Uterus (tissue), 4 donors: ENCODE results near the gene SMG5. TPM values are rescaled to one million over a fixed set of nuclear protein-coding genes. Genes with fewer than 3 reads are reported as not detected.

ENCODE experiments used
- DNase-seq, 2 donors: peaks; one replicate each; pipeline ENCODE4 v3.0.0-alpha.2; 2019 to 2020
- H3K27ac ChIP-seq, 2 donors: fragments of 200-600 bp; sonication (generic); 1 replicate in 1 of 2; 2 replicates in 1 of 2; pipeline ENCODE4 v1.5.1; 2016 to 2018
- H3K27me3 ChIP-seq, 2 donors: fragments of 200-600 bp; sonication (generic); one replicate each; pipeline ENCODE4 v1.5.1; 2018 to 2019; ENCODE audit warnings: control low read depth in 1 of 2
- H3K36me3 ChIP-seq, 2 donors: fragments of 200-600 bp; sonication (generic); one replicate each; pipeline ENCODE4 v1.5.1; 2019; ENCODE audit warnings: control low read depth in 1 of 2
- H3K4me1 ChIP-seq, 2 donors: fragments of 200-600 bp; sonication (generic); one replicate each; pipeline ENCODE4 v1.5.1; 2018 to 2019; ENCODE audit warnings: control low read depth in 1 of 2
- H3K4me3 ChIP-seq, 2 donors: fragments of 200-600 bp; sonication (generic); 1 replicate in 1 of 2; 2 replicates in 1 of 2; pipeline ENCODE4 v1.5.1; 2018 to 2019; ENCODE audit warnings: mild to moderate bottlenecking in 1 of 2
- H3K9me3 ChIP-seq, 2 donors: fragments of 200-600 bp; sonication (generic); one replicate each; pipeline ENCODE4 v1.5.1; 2019; ENCODE audit warnings: control low read depth in 1 of 2
- POLR2A ChIP-seq, 2 donors: fragments of 450-650 bp; IDR thresholded peaks; one replicate each; pipeline ENCODE4 v1.6.1; 2016; ENCODE audit warnings: antibody characterized with exemption in 2 of 2, mild to moderate bottlenecking in 1 of 2, moderate library complexity in 1 of 2
- intact Hi-C: fragments of 100-400 bp; cut with DNase I; formaldehyde crosslinking; loops from one replicate; pipeline ENCODE4 v1.15.1; 2023; ENCODE audit warnings: low total_unique reads
- total RNA-seq, 4 donors: library from RNA; depleted of rRNA in 3 of 4; stranded (reverse); fragments of >200 nt in 3 of 4; gene quantifications; one replicate each; pipeline versions ENCODE4 v1.1.0 to v1.2.4, GENCODE V29; 2014 to 2023
- TF ChIP-seq, protein P1 (sequence below), 4 experiments: fragments of 200-600 bp in 2 of 4; fragments of 450-650 bp in 2 of 4; sonication (generic) in 2 of 4; IDR thresholded peaks; one replicate each; pipeline ENCODE4 v1.5.1; 2016 to 2019; ENCODE audit warnings: antibody characterized with exemption in 4 of 4, mild to moderate bottlenecking in 2 of 4, moderate library complexity in 1 of 4
- donor health status: DM: yes; HTN: yes; CAD: no.

The SMG5 gene
- total RNA-seq, 4 donors from 2014 or later: 8.8 to 68.8 (median 39.0) TPM

DNA sequence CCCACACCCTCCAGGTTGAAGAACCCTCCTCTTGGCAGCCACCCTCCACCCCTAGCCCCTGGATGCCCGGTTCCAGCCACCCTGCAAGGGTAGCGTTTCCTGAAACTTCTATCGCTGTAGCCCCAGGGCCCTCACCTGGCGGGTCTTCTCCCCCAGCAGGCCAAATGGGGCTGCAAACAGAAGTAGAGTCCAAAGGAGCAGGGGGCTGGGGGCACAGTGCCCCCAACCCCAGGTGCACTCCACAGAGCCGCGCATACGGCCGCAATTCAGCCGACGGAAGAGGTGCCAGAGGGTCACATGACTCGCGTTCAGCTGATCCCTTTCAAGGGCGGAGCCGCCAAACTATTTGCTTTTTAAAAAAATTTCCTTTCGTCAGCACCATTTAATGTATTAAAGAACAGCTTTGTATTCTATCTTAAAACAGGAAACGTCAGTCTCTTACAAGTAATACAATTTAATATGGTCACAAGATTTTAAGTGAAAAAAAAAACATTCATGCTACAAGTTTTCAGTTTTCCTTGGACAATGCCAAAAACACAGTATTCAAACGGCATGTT, 12.8 kb upstream of the SMG5 start, which contains the start of gene GLMP:
GLMP (minus strand) TSS at position 289 of the 557 bp plus-strand sequence; CDS start at position 255, 34 bp downstream.
- Histone ChIP-seq H3K27ac (peak within 1 kb of the TSS; percentile 64 to 80), H3K4me3 (peak within 1 kb of the TSS; percentile 54 to 56), H3K9me3 (no peaks in the 10 kb centered on the region), H3K36me3 (no peaks in the 10 kb centered on the region), H3K4me1 (peaks cover 0 to 17% of the 10 kb centered on the region in 2 donors), H3K27me3 (no peaks in the 10 kb centered on the region)
- peak; percentile 69 for DNase-seq
- TF ChIP-seq POLR2A (IDR thresholded peaks at IDR 0.05): no peak
- TF ChIP-seq, protein P1, sequence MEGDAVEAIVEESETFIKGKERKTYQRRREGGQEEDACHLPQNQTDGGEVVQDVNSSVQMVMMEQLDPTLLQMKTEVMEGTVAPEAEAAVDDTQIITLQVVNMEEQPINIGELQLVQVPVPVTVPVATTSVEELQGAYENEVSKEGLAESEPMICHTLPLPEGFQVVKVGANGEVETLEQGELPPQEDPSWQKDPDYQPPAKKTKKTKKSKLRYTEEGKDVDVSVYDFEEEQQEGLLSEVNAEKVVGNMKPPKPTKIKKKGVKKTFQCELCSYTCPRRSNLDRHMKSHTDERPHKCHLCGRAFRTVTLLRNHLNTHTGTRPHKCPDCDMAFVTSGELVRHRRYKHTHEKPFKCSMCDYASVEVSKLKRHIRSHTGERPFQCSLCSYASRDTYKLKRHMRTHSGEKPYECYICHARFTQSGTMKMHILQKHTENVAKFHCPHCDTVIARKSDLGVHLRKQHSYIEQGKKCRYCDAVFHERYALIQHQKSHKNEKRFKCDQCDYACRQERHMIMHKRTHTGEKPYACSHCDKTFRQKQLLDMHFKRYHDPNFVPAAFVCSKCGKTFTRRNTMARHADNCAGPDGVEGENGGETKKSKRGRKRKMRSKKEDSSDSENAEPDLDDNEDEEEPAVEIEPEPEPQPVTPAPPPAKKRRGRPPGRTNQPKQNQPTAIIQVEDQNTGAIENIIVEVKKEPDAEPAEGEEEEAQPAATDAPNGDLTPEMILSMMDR (IDR thresholded peaks at IDR 0.05): no peak
- intact Hi-C loops: no loop called here

DNA sequence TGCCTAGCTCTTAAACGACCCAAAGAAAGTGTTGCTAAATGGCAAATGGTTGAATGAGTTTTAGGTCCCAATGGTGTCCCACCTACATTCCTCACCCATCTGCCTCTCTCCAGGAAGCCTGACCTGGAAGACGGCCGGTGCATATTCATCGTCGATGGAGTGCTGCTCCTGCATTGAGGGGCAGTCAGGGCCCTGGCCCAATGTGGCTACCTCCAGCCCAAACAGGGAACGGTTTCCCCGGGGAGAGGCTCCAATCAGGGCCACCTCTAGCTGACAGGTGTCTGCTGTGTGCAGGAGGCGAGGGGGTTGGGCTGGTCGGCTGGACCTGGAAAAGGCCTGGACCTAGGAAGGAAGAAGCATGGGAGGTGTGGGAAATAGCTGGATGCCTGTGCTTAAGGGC, 11.3 kb upstream of the SMG5 start:
- intact Hi-C loops: no loop called here
- no peak overlapping the region for H3K27ac ChIP-seq
- H3K4me3 ChIP-seq: no peak overlapping the region
- no peaks in the 10 kb centered on the region for H3K9me3 ChIP-seq
- no peaks in the 10 kb centered on the region for H3K36me3 ChIP-seq
- DNase-seq: no peak
- peaks cover 0 to 17% of the 10 kb centered on the region in 2 donors for H3K4me1 ChIP-seq
- H3K27me3 ChIP-seq: no peaks in the 10 kb centered on the region
- TF ChIP-seq, protein P1 (IDR thresholded peaks at IDR 0.05): no peak
- TF ChIP-seq POLR2A (IDR thresholded peaks at IDR 0.05): no peak

DNA sequence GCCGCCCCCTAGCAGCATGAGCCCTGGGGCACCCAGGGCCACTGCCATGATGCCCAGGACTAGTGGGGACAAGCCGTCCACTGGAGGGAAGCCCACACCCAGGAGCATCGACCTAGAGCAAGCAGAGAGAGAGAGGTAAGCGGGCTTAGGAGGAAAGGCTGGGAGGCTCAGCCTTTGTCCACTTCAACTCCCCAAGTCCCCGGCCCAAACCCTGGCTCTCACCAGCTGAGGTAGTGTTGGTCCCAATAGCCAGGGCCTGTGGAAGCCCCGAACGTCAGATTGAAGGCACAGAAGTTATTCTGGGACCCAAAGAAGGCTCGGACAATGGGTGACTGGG, 10.4 kb upstream of the SMG5 start:
- H3K4me1 ChIP-seq: peaks cover 0 to 17% of the 10 kb centered on the region in 2 donors
- no peaks in the 10 kb centered on the region for H3K36me3 ChIP-seq
- no peaks in the 10 kb centered on the region for H3K9me3 ChIP-seq
- TF ChIP-seq POLR2A (IDR thresholded peaks at IDR 0.05): no peak
- TF ChIP-seq, protein P1 (IDR thresholded peaks at IDR 0.05): no peak
- no peaks in the 10 kb centered on the region for H3K27me3 ChIP-seq
- no peak overlapping the region for H3K27ac ChIP-seq
- H3K4me3 ChIP-seq: no peak overlapping the region
- DNase-seq: no peak
- intact Hi-C loops: no loop called here

DNA sequence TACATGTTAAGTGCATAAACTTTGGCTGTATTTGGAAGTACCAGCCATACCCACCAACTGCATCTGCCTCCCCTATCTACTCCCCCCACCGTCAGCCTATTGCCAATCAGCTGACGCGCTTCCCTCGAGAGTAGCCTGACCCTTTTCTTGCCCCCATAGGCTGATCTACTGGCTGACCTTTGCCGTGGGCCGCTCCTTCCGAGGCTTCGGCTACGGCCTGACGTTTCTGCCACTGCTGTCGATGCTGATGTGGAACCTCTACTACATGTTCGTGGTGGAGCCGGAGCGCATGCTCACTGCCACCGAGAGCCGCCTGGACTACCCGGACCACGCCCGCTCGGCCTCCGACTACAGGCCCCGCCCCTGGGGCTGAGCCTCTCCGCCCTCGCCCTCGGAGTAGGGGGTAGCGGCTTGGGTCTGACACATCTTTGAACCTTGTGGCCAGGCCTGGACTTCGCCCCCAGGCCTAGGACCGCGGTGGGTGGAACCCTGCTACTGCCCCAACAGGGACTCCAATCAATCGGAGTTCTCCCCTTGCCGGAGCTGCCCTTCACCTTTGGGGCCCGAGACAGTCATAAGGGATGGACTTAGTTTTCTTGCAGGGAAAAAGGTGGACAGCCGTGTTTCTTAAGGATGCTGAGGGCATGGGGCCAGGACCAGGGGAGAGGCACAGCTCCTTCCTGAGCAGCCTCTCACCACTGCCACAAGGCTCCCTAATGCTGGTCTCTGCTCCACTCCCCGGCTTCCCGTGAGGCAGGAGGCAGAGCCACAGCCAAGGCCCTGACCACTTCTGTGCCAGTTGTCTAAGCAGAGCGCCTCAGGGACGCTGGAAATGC, 8.8 kb upstream of the SMG5 start:
- no peaks in the 10 kb centered on the region for H3K27me3 ChIP-seq
- peak overlapping the region; percentile 89 to 91 for H3K27ac ChIP-seq
- intact Hi-C loops: no loop called here
- TF ChIP-seq POLR2A (IDR thresholded peaks at IDR 0.05): peak; percentile 44 to 54
- TF ChIP-seq, protein P1 (IDR thresholded peaks at IDR 0.05): no peak
- H3K4me1 ChIP-seq: peaks cover 0 to 17% of the 10 kb centered on the region in 2 donors
- no peaks in the 10 kb centered on the region for H3K9me3 ChIP-seq
- no peaks in the 10 kb centered on the region for H3K36me3 ChIP-seq
- peak overlapping the region; percentile 43 to 56 for H3K4me3 ChIP-seq
- DNase-seq: peak; percentile 88 to 89

DNA sequence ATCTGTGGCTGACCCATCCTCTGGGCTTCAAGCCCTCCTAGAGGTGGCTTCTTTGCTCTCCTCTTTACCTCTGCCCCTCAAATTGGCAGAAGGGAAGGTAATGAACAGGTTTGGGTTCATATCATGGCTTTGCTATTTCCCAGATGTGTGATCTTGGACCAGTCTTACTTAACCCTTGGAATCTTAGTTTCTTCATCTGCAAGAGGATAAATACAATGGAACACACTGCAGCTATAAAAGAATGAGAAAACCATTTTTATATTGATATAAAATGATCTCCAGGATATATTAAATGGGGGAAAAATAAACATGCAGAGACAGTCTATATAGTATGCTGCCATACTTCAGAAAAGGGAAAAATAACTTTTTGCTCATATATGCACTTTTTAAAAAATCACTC, 7.2 kb upstream of the SMG5 start:
- intact Hi-C loops: no loop called here

More for the DNA sequence above, 7.2 kb upstream of the SMG5 start:
- Histone ChIP-seq H3K27me3 (no peaks in the 10 kb centered on the region), H3K36me3 (no peaks in the 10 kb centered on the region), H3K4me1 (peaks cover 0 to 15% of the 10 kb centered on the region in 2 donors), H3K27ac (no peak overlapping the region), H3K4me3 (no peak overlapping the region), H3K9me3 (no peaks in the 10 kb centered on the region)
- DNase-seq: no peak
- TF ChIP-seq, protein P1 (IDR thresholded peaks at IDR 0.05): no peak
- TF ChIP-seq POLR2A (IDR thresholded peaks at IDR 0.05): no peak
